Transverse colon (tissue), 4 donors: ENCODE results near the gene WDR86.

Experiments
- EP300 ChIP-seq: sonication (generic); formaldehyde crosslinking; IDR thresholded peaks from one replicate; pipeline ENCODE4 v1.6.1; 2017; ENCODE audit warnings: antibody characterized with exemption, low read depth
- POLR2A ChIP-seq: fragments of 450-650 bp; IDR thresholded peaks from one replicate; pipeline ENCODE4 v1.6.1; 2016; ENCODE audit warnings: antibody characterized with exemption, mild to moderate bottlenecking, moderate library complexity
- POLR2AphosphoS5 ChIP-seq, 3 donors: sonication (generic); formaldehyde crosslinking; IDR thresholded peaks; one replicate each; pipeline ENCODE4 v1.6.1; 2016; ENCODE audit warnings: antibody characterized with exemption in 3 of 3
- TF ChIP-seq, protein P1 (sequence below), 5 experiments: fragments of 200-600 bp in 3 of 5; fragments of 450-650 bp in 2 of 5; sonication (generic) in 3 of 5; IDR thresholded peaks; 1 replicate in 2 of 5; 2 replicates in 3 of 5; pipeline ENCODE4 v1.5.1; 2016 to 2017; ENCODE audit warnings: antibody characterized with exemption in 5 of 5, inconsistent platforms in 3 of 5, mild to moderate bottlenecking in 2 of 5, moderate library complexity in 1 of 5

DNA sequence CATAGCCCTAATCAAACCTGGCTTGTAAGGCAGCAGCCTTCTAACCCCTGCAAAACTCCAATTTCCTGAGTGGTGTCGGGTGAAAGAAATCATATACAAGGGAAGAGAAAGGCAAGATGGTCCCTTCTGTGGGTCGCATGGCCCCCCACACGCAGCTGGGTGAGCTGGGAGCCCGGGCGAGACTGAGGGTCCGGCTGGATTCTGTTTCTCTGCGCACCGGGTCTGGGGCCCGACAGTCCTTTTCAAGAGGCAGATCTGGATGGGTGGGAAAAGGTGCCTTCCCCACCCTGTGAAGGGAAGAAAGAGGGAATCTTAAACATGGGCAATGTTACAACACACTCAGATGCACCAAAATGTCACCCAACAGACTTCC, 18.5 kb downstream of the WDR86 start:
- TF ChIP-seq, protein P1, sequence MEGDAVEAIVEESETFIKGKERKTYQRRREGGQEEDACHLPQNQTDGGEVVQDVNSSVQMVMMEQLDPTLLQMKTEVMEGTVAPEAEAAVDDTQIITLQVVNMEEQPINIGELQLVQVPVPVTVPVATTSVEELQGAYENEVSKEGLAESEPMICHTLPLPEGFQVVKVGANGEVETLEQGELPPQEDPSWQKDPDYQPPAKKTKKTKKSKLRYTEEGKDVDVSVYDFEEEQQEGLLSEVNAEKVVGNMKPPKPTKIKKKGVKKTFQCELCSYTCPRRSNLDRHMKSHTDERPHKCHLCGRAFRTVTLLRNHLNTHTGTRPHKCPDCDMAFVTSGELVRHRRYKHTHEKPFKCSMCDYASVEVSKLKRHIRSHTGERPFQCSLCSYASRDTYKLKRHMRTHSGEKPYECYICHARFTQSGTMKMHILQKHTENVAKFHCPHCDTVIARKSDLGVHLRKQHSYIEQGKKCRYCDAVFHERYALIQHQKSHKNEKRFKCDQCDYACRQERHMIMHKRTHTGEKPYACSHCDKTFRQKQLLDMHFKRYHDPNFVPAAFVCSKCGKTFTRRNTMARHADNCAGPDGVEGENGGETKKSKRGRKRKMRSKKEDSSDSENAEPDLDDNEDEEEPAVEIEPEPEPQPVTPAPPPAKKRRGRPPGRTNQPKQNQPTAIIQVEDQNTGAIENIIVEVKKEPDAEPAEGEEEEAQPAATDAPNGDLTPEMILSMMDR (IDR thresholded peaks at IDR 0.05): no peak
- no peak for TF ChIP-seq EP300
- TF ChIP-seq POLR2A: no peak
- no peak for TF ChIP-seq POLR2AphosphoS5 (IDR thresholded peaks at IDR 0.05)
